ENCODE results near the gene NCKAP5. TPM values are rescaled to one million over a fixed set of nuclear protein-coding genes. Genes with fewer than 3 reads are reported as not detected.

NCKAP5 gene
- total and polyA plus RNA-seq, 2 donors = 1.9 to 2.0 TPM

GRCh38 chr2:132975193-132976105, 592.8 kb downstream of the NCKAP5 start:
- no peaks in the 10 kb centered on the region for H3K9me3 ChIP-seq (ENCODE audit: control insufficient read depth in 2 of 2, insufficient read depth in 1 of 2, low read length in 1 of 2)
- DNase-seq (ENCODE audit: low read depth in 6 of 9, low spot score in 9 of 9) = no peak
- no peaks in the 10 kb centered on the region for H3K27me3 ChIP-seq (ENCODE audit: control insufficient read depth in 2 of 2, insufficient read depth in 1 of 2, low read length in 1 of 2)
- H3K36me3 ChIP-seq (ENCODE audit: control insufficient read depth in 2 of 2, insufficient read depth in 2 of 2, low read length in 1 of 2) = no peaks in the 10 kb centered on the region
- no peaks in the 10 kb centered on the region for H3K4me1 ChIP-seq (ENCODE audit: control insufficient read depth in 2 of 2, insufficient read depth in 2 of 2, low read length in 2 of 2)
- 87% methylated on average over 5 of the region's 5 CpGs for WGBS
- H3K4me3 ChIP-seq (ENCODE audit: low read length in 2 of 2) = no peak overlapping the region
- no peak overlapping the region for H3K27ac ChIP-seq (ENCODE audit: low read depth in 1 of 2, low read length in 1 of 2)

DNA sequence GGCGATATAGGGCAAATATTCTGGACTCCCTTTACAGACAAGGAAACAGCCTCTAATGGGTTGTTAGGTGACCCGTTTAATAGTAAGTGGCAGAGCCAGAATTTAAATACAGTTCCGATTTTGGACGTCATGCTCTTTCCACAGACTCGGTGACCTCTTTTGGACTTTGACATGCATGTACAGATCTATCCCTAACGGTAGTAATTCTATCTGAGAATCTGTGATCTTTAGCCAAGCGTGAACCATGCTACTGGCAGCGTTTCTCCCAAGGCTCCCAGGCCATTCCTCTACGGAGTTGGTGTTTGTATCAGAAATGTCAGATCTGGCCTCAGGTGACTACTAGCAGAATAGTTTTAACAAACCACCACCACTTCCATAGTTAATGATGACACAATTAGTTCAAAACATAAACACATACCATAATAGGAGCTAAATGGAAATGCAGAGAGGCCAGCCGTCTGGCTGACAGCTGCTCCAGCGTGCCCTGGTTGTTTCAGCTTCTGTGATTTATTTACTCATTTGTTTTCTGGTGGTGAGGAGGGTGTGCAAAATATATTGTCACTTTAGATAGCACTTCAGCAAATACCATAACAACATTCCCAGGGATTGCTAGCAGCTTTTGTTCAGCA, 593.7 kb downstream of the NCKAP5 start:
- DNase-seq (ENCODE audit: low read depth in 6 of 9, low spot score in 9 of 9) = no peak
- Histone ChIP-seq H3K4me1 (ENCODE audit: control insufficient read depth in 2 of 2, insufficient read depth in 2 of 2, low read length in 2 of 2) (no peaks in the 10 kb centered on the region), H3K27ac (ENCODE audit: low read depth in 1 of 2, low read length in 1 of 2) (no peak overlapping the region), H3K9me3 (ENCODE audit: control insufficient read depth in 2 of 2, insufficient read depth in 1 of 2, low read length in 1 of 2) (no peaks in the 10 kb centered on the region), H3K27me3 (ENCODE audit: control insufficient read depth in 2 of 2, insufficient read depth in 1 of 2, low read length in 1 of 2) (no peaks in the 10 kb centered on the region), H3K4me3 (ENCODE audit: low read length in 2 of 2) (no peak overlapping the region), H3K36me3 (ENCODE audit: control insufficient read depth in 2 of 2, insufficient read depth in 2 of 2, low read length in 1 of 2) (no peaks in the 10 kb centered on the region)
- WGBS = 93% methylated on average over 11 of the region's 11 CpGs

- Histone ChIP-seq H3K27me3 (ENCODE audit: control insufficient read depth in 2 of 2, insufficient read depth in 1 of 2, low read length in 1 of 2) (no peaks in the 10 kb centered on the region), H3K27ac (ENCODE audit: low read depth in 1 of 2, low read length in 1 of 2) (no peak overlapping the region), H3K4me3 (ENCODE audit: low read length in 2 of 2) (no peak overlapping the region), H3K9me3 (ENCODE audit: control insufficient read depth in 2 of 2, insufficient read depth in 1 of 2, low read length in 1 of 2) (no peaks in the 10 kb centered on the region), H3K4me1 (ENCODE audit: control insufficient read depth in 2 of 2, insufficient read depth in 2 of 2, low read length in 2 of 2) (no peaks in the 10 kb centered on the region), H3K36me3 (ENCODE audit: control insufficient read depth in 2 of 2, insufficient read depth in 2 of 2, low read length in 1 of 2) (no peaks in the 10 kb centered on the region)
- WGBS = 36% methylated on average over 7 of the region's 7 CpGs
- DNase-seq (ENCODE audit: low read depth in 6 of 9, low spot score in 9 of 9) = no peak
Observed at GRCh38 chr2:132971310-132972061, 596.8 kb downstream of the NCKAP5 start.

- WGBS = 86% methylated on average over 4 of the region's 4 CpGs
- no peak for DNase-seq (ENCODE audit: low read depth in 6 of 9, low spot score in 9 of 9)
- Histone ChIP-seq H3K9me3 (ENCODE audit: control insufficient read depth in 2 of 2, insufficient read depth in 1 of 2, low read length in 1 of 2) (no peaks in the 10 kb centered on the region), H3K4me1 (ENCODE audit: control insufficient read depth in 2 of 2, insufficient read depth in 2 of 2, low read length in 2 of 2) (no peaks in the 10 kb centered on the region), H3K27ac (ENCODE audit: low read depth in 1 of 2, low read length in 1 of 2) (no peak overlapping the region), H3K4me3 (ENCODE audit: low read length in 2 of 2) (no peak overlapping the region), H3K36me3 (ENCODE audit: control insufficient read depth in 2 of 2, insufficient read depth in 2 of 2, low read length in 1 of 2) (no peaks in the 10 kb centered on the region), H3K27me3 (ENCODE audit: control insufficient read depth in 2 of 2, insufficient read depth in 1 of 2, low read length in 1 of 2) (no peaks in the 10 kb centered on the region)
Observed at GRCh38 chr2:132969371-132969985, 598.8 kb downstream of the NCKAP5 start.

DNA sequence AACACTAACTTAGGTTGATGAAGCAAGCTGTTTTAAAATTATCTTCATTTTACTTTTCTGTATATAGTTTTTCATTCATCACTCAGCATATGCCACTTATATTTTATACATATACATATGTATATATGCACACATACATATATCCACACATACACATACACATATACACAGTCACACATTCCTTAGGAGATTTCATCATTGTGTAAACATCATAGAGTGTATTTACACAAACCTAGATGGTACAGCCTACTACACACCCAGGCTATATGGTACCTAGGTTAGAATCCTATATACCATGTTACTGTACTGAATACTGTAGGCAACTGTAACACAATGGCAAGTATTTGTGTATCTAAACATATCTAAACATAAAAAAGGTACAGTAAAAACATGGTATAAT, 602.8 kb downstream of the NCKAP5 start:
- H3K4me3 ChIP-seq (ENCODE audit: low read length in 2 of 2) = no peak overlapping the region
- H3K27ac ChIP-seq (ENCODE audit: low read depth in 1 of 2, low read length in 1 of 2) = no peak overlapping the region
- H3K9me3 ChIP-seq (ENCODE audit: control insufficient read depth in 2 of 2, insufficient read depth in 1 of 2, low read length in 1 of 2) = no peaks in the 10 kb centered on the region
- H3K4me1 ChIP-seq (ENCODE audit: control insufficient read depth in 2 of 2, insufficient read depth in 2 of 2, low read length in 2 of 2) = no peaks in the 10 kb centered on the region
- DNase-seq (ENCODE audit: low read depth in 6 of 9, low spot score in 9 of 9) = no peak
- H3K27me3 ChIP-seq (ENCODE audit: control insufficient read depth in 2 of 2, insufficient read depth in 1 of 2, low read length in 1 of 2) = no peaks in the 10 kb centered on the region
- H3K36me3 ChIP-seq (ENCODE audit: control insufficient read depth in 2 of 2, insufficient read depth in 2 of 2, low read length in 1 of 2) = no peaks in the 10 kb centered on the region

DNA sequence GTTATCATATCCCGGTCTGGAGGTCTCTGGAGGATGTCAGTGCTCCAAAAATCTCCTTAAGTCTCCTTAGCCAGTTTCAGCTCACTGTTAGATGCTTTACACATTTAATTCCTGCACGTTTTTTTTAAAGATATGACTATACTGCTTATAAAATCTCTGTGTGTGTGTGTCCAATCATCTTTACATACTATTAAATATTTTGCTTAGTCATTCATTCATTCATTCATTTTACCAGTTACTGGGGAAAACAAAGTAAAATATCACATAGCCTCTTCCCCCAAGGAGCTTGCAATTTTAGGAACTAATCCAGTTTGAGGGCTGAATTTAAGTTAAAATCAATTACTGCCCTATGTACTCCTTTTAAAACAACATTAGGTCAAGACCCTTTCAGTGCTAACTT, 605.1 kb downstream of the NCKAP5 start:
- Histone ChIP-seq H3K4me3 (ENCODE audit: low read length in 2 of 2) (no peak overlapping the region), H3K27ac (ENCODE audit: low read depth in 1 of 2, low read length in 1 of 2) (no peak overlapping the region), H3K9me3 (ENCODE audit: control insufficient read depth in 2 of 2, insufficient read depth in 1 of 2, low read length in 1 of 2) (no peaks in the 10 kb centered on the region), H3K36me3 (ENCODE audit: control insufficient read depth in 2 of 2, insufficient read depth in 2 of 2, low read length in 1 of 2) (no peaks in the 10 kb centered on the region), H3K4me1 (ENCODE audit: control insufficient read depth in 2 of 2, insufficient read depth in 2 of 2, low read length in 2 of 2) (no peaks in the 10 kb centered on the region), H3K27me3 (ENCODE audit: control insufficient read depth in 2 of 2, insufficient read depth in 1 of 2, low read length in 1 of 2) (no peaks in the 10 kb centered on the region)
- WGBS = 80% methylated on average over 2 of the region's 2 CpGs
- DNase-seq (ENCODE audit: low read depth in 6 of 9, low spot score in 9 of 9) = no peak

- 92% methylated on average over 2 of the region's 2 CpGs for WGBS
- H3K4me3 ChIP-seq (ENCODE audit: low read length in 2 of 2) = no peak overlapping the region
- no peaks in the 10 kb centered on the region for H3K36me3 ChIP-seq (ENCODE audit: control insufficient read depth in 2 of 2, insufficient read depth in 2 of 2, low read length in 1 of 2)
- H3K27ac ChIP-seq (ENCODE audit: low read depth in 1 of 2, low read length in 1 of 2) = no peak overlapping the region
- H3K27me3 ChIP-seq (ENCODE audit: control insufficient read depth in 2 of 2, insufficient read depth in 1 of 2, low read length in 1 of 2) = no peaks in the 10 kb centered on the region
- no peaks in the 10 kb centered on the region for H3K9me3 ChIP-seq (ENCODE audit: control insufficient read depth in 2 of 2, insufficient read depth in 1 of 2, low read length in 1 of 2)
- no peaks in the 10 kb centered on the region for H3K4me1 ChIP-seq (ENCODE audit: control insufficient read depth in 2 of 2, insufficient read depth in 2 of 2, low read length in 2 of 2)
- DNase-seq (ENCODE audit: low read depth in 6 of 9, low spot score in 9 of 9) = no peak
Observed at GRCh38 chr2:132958887-132959286, 609.4 kb downstream of the NCKAP5 start.

- Histone ChIP-seq H3K9me3 (ENCODE audit: control insufficient read depth in 2 of 2, insufficient read depth in 1 of 2, low read length in 1 of 2) (no peaks in the 10 kb centered on the region), H3K4me3 (ENCODE audit: low read length in 2 of 2) (no peak overlapping the region), H3K27me3 (ENCODE audit: control insufficient read depth in 2 of 2, insufficient read depth in 1 of 2, low read length in 1 of 2) (no peaks in the 10 kb centered on the region), H3K27ac (ENCODE audit: low read depth in 1 of 2, low read length in 1 of 2) (no peak overlapping the region), H3K4me1 (ENCODE audit: control insufficient read depth in 2 of 2, insufficient read depth in 2 of 2, low read length in 2 of 2) (no peaks in the 10 kb centered on the region), H3K36me3 (ENCODE audit: control insufficient read depth in 2 of 2, insufficient read depth in 2 of 2, low read length in 1 of 2) (no peaks in the 10 kb centered on the region)
- no peak for DNase-seq (ENCODE audit: low read depth in 6 of 9, low spot score in 9 of 9)
- 90% methylated on average over 6 of the region's 6 CpGs for WGBS
Observed at GRCh38 chr2:132955871-132956615, 612.2 kb downstream of the NCKAP5 start.

Data from thymus (tissue), 11 donors.